Measurements from ENCODE around the gene ST6GALNAC5.
"Not testable (repeated sequence)": the region's sequence is repeated elsewhere in the genome, so short reads cannot be mapped to it uniquely, and the experiment has no call there.

Gene ST6GALNAC5

DNA sequence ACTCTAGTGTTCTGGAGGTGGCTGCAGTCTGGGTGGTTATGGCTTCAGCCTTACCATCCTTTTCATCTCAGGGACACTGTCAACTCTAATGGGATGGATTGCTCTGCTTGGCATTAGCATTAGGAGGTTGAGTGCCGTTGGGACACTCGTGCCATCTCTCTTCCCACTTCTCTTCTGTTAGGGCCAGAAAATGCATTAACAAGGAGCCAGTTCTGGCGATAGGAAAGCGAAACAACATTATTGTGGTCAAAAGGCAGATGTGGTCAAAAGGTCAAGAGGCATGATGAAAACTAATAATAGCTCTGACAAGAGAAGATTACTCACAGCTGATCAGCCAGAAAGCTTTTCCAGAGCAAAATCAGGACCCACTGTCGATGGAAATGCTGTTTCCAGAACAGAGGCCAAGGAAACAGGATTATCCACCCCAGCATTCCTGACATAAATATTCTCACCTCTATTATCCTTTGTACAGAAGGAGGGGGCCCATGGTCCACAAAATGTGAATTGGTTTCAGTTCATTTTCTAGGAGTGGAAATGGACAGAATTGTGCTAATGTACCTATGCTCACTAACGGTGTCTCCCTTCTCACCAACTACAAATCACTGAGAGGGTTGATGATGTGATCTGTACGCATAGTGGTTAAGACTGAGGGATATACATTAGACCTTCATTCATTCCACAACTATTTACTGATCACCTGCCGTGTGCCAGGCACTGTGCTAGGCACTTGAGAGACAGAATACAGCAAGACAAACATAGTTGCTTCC lies 72.0 kb downstream of the ST6GALNAC5 start:
- DNase-seq (ENCODE audit: low read depth), result peak; percentile 44

DNA sequence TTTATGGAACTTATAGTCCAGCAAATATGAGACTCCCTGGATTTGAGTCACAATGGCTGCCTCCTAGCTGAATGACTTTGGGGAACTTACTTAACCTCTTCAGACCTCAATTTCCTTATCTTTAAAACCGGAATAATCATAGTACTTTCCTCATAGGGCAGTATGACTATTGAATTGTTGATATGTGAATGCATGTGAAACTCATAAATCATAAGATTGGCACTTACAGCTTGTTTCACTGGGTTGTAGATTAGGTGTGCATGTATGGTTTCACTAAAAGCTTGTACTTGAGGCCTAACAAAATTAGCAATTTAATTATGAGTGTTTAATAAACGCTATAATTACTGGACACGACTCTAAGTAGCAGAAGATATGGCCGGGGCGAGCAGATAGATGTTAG lies 72.5 kb downstream of the ST6GALNAC5 start:
- no peak for DNase-seq (ENCODE audit: low read depth)

DNA sequence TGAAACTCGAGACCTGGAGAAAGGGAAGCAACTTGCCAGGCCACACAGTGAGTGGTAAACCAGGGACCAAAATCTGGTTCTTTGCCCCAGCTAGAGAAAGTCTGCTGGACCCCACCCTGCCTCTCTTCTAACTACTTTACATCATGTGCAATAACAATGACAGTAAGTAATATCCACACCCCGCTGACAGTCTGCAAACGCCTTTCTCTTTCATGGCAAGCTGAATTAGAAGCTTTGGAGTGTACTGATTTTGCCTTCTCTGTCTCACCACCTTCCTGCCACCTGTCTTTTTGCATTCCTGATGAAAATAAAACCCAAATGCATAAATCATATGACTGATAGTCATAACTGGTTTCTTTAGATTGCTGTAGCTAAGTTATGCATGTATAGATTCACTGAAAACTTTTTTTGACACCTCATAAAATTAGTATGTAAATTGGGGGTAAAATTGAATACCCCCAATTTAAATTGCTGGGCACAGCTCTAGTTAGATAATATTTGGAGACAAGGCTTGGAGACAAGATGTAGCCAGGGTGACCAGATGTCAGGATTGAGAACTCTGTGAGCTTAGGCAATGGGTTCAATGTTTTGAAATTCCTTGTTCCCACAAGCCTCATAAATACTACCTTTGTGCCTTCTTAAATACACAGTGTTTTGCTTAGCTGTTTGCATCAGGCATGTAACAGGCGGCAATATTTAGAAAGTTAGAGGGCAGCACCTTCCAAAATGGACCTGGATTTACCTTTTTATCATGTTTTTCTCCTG lies 73.5 kb downstream of the ST6GALNAC5 start:
- no peak for DNase-seq (ENCODE audit: low read depth)

DNA sequence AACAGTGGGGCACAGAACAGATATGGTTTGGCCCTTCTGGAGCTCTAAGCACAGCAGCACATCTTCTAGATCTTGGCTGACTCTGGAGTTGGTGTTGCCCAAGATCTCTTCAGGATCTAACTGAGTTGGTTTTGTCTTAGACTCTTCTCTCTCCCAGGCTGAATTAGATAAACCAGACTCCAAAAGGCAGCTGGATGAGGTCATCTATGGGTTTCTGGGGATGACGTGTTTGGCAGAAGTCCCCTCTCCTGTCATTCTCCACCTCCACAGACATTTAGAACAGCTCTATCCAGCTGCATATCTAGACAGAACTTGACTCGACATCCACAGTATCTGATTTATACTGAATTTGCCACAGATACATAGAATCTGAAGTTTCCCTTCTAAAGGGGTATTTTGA lies 75.3 kb downstream of the ST6GALNAC5 start:
- DNase-seq (ENCODE audit: low read depth), result no peak

DNA sequence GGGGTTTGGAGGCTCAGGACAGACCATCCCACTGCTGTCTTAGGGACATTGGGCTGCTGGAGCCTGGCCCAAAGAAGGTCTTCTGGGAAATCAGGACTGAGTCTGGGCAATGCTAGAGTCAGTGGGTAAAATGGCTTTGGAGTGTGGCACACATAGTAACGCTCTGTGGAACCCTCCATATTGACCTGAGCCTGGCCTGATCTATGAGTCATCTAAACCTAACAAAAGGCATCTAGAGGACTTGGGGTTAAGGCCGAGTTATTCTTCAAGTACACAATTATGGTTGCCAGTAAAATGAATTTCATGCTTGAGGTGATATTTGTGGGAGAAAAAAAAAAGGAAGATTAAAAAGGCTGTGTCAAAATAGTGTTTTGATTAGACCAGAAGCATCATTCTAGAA lies 77.7 kb downstream of the ST6GALNAC5 start:
- DNase-seq (ENCODE audit: low read depth), result no peak

DNA sequence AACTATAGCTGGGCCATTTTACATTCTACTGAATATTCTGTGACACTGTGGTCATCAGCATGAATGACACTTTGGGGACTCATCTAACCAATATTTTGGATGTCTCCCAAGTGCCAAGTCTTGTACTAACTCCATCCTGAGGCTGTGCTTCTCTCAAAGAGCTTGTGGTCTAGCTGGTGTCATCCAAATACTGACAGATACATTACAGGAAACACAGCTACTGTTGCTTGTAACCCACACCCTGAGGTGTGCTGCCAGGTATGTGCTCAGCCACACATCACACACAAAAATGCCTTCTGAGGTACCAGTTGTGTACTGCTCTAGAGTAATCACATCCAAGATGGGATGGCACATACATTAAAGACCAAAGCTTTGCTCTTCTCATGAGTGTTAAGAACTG lies 81.6 kb downstream of the ST6GALNAC5 start:
- no peak for DNase-seq (ENCODE audit: low read depth)

DNA sequence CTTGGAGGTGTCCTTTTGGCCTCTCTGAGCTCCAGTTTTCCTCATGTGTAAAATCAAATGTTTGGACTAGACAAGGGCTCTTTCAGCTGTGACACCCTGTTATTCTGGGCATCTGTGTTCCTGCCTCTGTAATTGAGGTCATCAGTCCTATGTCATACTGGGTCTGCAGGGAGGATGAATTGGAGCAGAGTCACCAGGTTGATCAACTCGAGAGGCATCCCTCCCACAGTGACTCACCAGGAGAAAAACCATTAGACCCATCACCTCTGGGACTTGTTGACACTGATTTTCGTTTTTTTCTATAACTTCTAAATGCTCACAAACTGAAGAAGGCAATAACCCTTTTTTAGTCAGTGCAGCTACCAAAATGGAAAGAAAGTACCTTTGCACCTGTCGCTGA lies 82.2 kb downstream of the ST6GALNAC5 start:
- no peak for DNase-seq (ENCODE audit: low read depth)

DNA sequence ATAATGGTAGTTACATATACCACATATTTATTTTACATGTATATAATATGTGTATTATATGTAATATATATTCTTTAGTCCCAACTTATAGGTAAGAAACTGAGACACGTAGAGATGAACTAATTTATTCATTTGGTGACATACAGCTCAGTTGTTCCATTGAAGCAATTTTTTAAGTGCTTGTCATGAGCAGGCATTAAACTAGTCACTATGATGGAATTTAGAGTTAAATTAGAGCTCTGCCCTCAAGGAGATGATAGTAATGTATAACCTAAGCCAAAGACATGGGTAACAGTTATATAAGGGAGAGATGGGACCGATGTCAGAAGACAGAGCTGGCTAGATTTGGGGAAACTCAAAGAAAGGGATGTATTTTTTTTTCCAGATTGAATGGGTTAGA lies 83.0 kb downstream of the ST6GALNAC5 start:
- no peak for DNase-seq (ENCODE audit: low read depth)

DNA sequence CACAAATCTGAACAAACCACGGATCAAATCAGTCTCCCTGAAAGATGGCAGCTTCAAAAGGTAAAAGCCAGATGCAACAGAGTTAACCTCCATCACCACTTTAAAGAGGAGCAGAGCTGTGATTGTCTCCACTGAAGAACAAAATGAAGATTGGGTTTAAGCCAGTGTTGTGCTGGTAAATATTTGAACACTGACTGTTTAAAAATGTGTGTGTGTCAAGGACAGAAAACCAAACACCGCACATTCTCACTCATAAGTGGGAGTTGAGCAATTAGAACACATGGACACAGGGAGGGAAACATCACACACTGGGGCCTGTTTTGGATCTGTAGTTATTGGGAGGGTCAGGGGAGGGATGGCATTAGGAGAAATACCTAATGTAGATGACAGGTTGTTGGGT lies 83.9 kb downstream of the ST6GALNAC5 start:
- no peak for DNase-seq (ENCODE audit: low read depth)

DNA sequence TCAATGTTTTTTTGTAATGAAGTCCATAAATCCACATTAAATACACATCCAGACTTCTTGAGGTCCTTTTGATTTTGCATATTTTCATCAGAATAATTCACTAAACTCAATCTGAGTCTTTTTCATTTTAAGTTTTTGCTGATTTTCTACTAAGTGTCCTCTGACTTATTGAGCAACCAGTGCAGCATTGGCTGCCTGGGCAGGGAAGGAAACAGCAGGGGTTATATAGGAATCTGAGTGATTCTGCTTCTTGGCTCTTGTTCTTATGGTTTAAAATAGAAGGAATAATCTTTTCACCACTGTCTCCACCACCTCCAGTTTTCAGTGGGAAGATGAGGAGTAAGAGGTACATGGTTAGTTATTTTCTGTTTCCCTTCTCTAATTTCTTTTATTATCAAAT lies 88.4 kb downstream of the ST6GALNAC5 start:
- no peak for DNase-seq (ENCODE audit: low read depth)

DNA sequence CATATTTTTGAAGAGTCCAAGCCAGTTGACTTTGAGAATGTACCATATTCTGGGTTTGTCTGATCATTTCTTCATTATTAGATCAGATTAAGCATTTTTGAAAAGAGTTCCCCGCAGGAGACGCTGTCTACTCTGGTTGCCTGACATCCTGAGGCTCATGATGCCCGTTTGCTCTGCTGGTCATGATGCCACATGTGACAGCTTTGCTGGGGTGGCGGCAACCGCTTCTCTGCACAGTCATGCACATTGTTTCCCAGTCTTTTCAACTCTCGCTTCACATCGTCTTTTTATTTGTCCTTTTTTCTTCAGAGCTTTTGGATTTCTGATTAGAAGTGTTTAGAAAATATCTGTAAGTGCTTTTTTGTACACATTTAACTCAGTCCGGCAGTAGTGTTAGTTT lies 90.7 kb downstream of the ST6GALNAC5 start:
- no peak for DNase-seq (ENCODE audit: low read depth)

DNA sequence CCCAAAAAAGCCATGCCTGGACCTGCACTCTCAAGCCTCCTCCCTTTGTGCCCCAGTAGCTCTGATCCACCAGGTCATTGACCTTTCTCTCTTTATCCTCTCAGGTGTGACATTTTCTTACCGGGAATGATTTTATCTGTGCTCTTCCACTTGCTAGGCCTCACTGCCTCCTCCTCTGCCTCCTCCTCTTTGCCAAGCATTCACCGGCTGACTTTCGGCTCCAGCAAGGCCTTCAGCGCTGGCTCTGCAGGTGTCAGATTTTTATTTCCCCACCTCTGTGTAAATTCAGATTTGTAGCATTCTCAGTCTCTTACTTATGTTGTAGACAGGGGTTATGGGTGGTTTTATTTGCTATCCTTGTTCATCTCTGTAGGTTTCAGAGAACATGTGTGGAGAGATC lies 91.5 kb downstream of the ST6GALNAC5 start:
- no peak for DNase-seq (ENCODE audit: low read depth)

DNA sequence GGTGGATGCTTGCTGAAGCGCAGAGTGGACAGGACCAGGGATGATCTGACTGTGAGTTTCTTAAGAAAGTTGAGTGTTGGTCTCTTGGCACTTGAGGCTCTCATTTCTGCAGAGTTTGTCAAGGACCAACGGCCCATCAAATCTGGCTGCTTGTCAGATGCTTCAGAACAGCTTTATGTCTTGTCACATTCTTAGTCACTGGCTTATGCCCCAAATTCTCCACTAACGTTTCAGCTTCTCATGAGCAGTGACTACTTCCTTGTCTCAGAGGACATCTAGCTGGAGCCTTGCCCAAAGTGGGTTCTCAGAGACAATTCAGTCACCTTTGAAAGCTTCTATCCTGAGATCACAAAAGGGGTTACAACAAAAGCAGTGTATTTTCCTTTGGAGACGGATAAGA lies 92.3 kb downstream of the ST6GALNAC5 start:
- DNase-seq (ENCODE audit: low read depth), result no peak

DNA sequence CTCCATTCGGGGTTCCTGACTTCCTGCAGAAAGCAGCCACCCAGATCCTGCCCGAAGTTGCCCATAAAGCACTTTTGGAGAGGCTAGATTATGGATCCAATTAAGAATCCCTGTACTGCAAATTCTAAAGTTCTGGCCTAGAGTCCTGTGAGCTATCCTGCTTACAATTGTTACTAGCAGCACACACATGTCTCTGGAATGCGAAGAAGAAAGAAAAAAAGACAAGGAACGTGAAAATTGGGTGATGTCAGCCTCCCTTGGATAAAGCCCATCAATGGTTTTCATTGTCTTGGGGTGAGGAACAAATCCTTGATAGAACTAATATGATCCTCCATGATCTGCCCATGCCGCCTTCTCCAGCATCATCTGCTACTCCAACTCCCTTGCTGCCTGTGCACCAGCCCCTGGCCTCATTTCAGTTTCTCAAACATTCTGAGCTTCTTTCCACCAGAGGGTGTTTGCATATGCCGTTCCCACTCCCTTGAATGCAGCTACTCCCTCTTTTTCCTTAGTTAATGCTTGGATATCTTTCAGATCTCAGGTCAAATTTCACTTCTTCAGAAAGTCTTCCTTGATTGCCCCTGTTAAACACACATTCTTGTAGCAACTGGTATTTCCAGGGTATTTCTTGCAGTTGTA lies 94.0 kb downstream of the ST6GALNAC5 start:
- DNase-seq (ENCODE audit: low read depth), result no peak

DNA sequence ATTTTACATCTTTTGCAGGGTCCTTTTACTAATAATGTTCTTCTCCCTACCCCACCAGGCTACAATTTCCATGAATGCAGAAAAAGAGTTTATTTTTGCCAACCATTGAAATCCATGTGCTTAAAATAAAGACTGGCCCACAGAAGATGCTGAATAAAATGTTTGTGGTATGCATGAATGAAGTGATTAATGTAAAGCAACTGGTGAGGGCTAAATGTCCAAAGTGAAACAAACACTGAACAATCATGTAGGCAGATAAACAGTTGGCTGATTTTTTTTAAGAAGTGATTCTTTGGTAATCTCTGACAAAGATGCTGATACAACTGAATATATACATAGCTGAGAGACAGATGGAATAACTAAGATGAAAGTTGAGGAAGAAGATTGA lies 94.5 kb downstream of the ST6GALNAC5 start:
- DNase-seq (ENCODE audit: low read depth), result no peak

DNA sequence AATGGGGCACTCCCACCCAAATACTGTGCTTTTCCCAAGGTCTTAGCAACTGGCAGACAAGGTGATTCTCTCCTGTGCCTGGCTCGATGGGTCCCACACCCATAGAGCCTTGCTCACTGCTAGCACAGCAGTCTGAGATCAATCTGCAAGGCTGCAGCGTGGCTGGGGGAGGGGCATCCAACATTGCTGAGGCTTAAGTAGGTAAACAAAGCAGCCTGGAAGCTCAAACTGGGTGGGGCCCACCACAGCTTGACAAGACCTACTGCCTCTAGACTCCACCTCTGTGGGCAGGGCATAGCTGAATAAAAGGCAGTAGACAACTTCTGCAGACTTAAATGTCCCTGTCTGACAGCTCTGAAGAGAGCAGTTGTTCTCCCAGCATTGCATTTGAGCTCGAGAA lies 114.0 kb downstream of the ST6GALNAC5 start:
- DNase-seq (ENCODE audit: low read depth), result not testable (repeated sequence)

DNA sequence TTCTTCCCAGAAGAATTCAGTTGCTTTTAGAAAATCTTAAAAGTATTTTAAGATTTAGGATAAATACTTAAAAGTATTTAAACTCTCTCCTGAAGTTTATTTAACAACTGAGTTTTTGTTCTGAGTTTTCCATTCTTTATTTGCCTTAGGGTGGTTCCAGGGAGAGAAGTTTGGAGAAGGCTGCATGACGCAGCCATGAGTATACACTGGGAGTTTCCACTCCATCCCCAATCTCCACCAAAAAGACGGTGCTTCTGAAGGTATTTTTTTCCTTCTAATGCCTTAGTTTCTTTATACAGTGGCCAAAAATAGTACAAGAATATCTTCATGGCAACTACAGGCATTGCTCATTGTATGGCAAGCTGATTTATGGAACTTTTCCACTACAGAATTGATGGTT lies 122.7 kb downstream of the ST6GALNAC5 start:
- no peak for DNase-seq (ENCODE audit: low read depth)

DNA sequence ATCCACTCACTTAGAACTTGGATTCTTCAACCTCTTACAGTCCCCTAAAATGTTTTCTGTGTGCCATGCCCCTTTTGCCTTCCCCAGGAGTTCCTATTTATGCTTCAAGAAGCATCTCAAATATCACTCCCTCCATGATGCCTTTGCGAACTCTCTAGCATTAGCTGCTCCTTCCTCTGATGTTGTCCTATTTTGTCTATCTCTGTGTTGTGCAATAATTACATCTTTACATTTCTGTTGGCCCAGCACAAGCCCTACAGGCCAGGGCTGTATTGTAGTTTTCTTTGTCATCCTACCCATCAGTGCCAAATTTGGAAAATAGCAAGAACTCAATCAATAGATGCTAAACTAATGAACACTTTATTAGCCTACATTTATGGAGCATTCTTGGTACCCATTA lies 125.8 kb downstream of the ST6GALNAC5 start:
- DNase-seq (ENCODE audit: low read depth), result no peak

DNA sequence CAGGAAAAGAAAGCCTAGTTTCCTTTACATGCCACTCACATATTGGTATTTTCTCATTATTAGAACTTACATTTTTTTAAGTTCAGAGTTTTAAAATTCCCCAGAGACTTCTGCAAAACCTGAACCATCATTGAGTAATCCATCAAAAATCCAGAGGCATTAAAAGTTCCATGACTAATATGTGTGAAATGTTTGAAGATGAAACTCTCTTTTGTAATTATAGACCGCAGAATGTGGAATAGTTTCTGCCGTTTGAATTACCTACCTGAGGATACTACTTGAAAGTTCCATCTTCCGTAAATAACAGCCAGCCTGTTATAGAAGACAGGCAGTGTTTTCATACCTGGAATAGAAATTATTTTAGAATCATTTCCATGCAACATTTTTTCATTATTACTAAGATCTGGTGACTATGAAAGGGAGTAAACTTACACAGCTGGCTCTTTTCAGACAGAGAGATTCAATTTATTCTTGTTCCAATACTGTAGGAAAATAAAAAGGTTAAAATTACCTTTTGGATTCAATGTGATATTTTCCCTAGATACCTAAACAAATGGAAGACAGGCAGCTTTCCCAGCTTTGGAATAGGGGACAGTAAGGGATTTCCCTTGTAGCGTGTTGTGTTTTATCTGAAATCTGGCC lies 131.4 kb downstream of the ST6GALNAC5 start:
- peak; percentile 44 for DNase-seq (ENCODE audit: low read depth)

DNA sequence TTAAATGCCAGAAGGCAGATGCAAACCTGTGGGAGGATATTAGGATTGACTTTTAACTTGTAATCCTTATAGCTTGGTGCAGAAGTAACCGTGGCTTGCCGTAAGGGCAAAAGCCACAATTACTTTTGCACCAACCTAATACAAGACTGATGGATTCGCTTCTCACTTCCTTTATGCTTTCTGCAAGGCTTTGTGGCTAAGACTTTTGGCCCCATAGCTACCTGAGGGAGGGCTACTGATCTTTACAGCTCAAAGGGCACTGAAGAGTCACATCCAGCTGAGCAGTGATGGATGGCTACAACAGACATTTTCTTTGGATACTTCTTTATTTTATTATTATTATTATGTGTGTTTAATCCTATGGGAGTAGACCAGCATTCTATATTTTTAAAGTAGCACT lies 140.4 kb downstream of the ST6GALNAC5 start:
- no peak for DNase-seq (ENCODE audit: low read depth)

DNA sequence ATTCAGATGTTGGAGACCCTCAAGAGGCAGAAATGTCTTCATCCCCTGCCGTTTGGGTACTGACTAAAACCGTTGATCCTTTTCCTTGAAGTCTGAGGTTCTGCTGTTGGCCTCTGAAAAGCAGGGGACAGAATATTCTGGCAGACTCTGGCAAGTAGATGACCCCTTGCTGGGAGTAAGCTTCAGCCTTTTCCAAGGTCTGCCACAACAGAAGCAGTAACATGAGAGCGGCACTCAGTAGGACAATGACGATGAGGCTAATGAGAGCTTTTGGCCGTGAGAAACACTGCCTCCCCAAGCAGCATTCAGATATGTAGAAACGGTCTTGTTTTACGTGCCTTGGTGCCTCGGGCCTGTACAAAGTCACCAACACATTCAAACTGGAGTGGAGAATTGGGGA lies 143.7 kb downstream of the ST6GALNAC5 start:
- DNase-seq (ENCODE audit: low read depth), result no peak

DNA sequence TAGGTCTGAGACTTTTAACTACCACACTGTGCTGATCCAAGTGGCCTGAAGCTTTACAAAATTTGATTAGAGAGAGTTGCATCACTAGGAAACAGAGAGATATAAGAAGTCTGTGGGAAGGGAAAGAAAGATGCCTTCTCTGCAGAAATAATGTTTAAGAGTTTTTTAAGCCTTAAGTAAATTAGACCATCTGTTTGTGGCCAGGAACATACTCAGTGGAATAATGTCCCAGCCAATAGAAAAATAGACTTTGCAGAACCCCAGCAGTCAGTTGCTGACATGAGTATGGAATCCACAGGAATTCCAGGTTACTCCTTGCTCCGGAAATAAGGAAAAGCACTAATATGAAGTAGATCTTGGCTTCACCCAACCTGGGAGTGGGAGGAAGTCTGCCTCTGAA lies 144.8 kb downstream of the ST6GALNAC5 start:
- no peak for DNase-seq (ENCODE audit: low read depth)

All from stromal cell of bone marrow (primary cell).